Keratinocyte (primary cell): ENCODE measurements around the gene CCDC88B. TPM values are rescaled to one million over a fixed set of nuclear protein-coding genes. Genes with fewer than 3 reads are reported as not detected.

Source experiments
- DNase-seq: peaks from one replicate; pipeline ENCODE4 v3.0.0-alpha.2; 2011; ENCODE audit warnings: low read depth, missing footprints, low spot score
- FAIRE-seq: peaks from 2 replicates; lab custom pipeline; 2011; peaks lifted over from hg19 to GRCh38; lab: Jason Lieb, UNC
- H2AFZ ChIP-seq: 2 replicates; pipeline ENCODE4 v1.6.0; 2012; ENCODE audit warnings: low read length, control low read depth, inconsistent platforms; ENCODE audit not compliant: control insufficient read depth
- H3K27ac ChIP-seq: 2 replicates; pipeline ENCODE4 v1.5.1; 2011; ENCODE audit warnings: low read length; ENCODE audit not compliant: control insufficient read depth, insufficient read depth
- H3K27me3 ChIP-seq: 3 replicates; pipeline ENCODE4 v1.6.0; 2011; ENCODE audit warnings: low read length; ENCODE audit not compliant: control insufficient read depth, insufficient read depth; ENCODE audit errors: extremely low read depth
- H3K36me3 ChIP-seq, 2 experiments: 2 replicates in 1 of 2; 3 replicates in 1 of 2; pipeline ENCODE4 v1.5.1; 2011; ENCODE audit warnings: low read length in 2 of 2, mild to moderate bottlenecking in 1 of 2; ENCODE audit not compliant: control insufficient read depth in 2 of 2, insufficient read depth in 2 of 2; ENCODE audit errors: extremely low read depth in 1 of 2
- H3K4me1 ChIP-seq: 3 replicates; pipeline ENCODE4 v1.5.1; 2011; ENCODE audit warnings: low read length; ENCODE audit not compliant: control insufficient read depth, insufficient read depth; ENCODE audit errors: extremely low read depth
- H3K4me2 ChIP-seq: 3 replicates; pipeline ENCODE4 v1.6.0; 2011; ENCODE audit warnings: low read depth, low read length; ENCODE audit not compliant: control insufficient read depth, insufficient read depth; ENCODE audit errors: extremely low read depth
- H3K4me3 ChIP-seq, 3 experiments: fragments of 200-600 bp in 1 of 3; sonication (generic) in 1 of 3; 2 replicates in 2 of 3; 3 replicates in 1 of 3; pipeline ENCODE4 v1.5.1; 2011 to 2016; ENCODE audit warnings: low read length in 3 of 3, mild to moderate bottlenecking in 3 of 3, control low read depth in 2 of 3, inconsistent platforms in 1 of 3, low read depth in 1 of 3, mixed read lengths in 1 of 3, mixed run types in 1 of 3, moderate library complexity in 1 of 3; ENCODE audit not compliant: control insufficient read depth in 2 of 3, insufficient read depth in 2 of 3; ENCODE audit errors: extremely low read depth in 1 of 3
- H3K79me2 ChIP-seq: 2 replicates; pipeline ENCODE4 v1.6.0; 2012; ENCODE audit warnings: low read length; ENCODE audit not compliant: control insufficient read depth, insufficient read depth
- H3K9ac ChIP-seq: 3 replicates; pipeline ENCODE4 v1.6.0; 2011; ENCODE audit warnings: low read length; ENCODE audit not compliant: control insufficient read depth, insufficient read depth; ENCODE audit errors: extremely low read depth
- H3K9me1 ChIP-seq: 3 replicates; pipeline ENCODE4 v1.6.0; 2011; ENCODE audit warnings: low read length; ENCODE audit not compliant: control insufficient read depth, insufficient read depth; ENCODE audit errors: extremely low read depth
- H3K9me3 ChIP-seq: 2 replicates; pipeline ENCODE4 v1.5.1; 2012; ENCODE audit warnings: low read depth, low read length; ENCODE audit not compliant: control insufficient read depth
- H4K20me1 ChIP-seq: 3 replicates; pipeline ENCODE4 v1.6.0; 2011; ENCODE audit warnings: low read length; ENCODE audit not compliant: control insufficient read depth, insufficient read depth; ENCODE audit errors: extremely low read depth
- EZH2 ChIP-seq: IDR thresholded peaks from one replicate; pipeline ENCODE4 v1.6.1; 2012; ENCODE audit warnings: inconsistent platforms, mild to moderate bottlenecking, low read length, moderate library complexity
- dilution Hi-C: fragments of 300-500 bp; cut with MboI; formaldehyde crosslinking; loops from one replicate; pipeline ENCODE4 v1.7.0; 2020; ENCODE audit warnings: low sequenced_read_pairs; ENCODE audit not compliant: extremely low pct_ligation_motif_present
- polyA plus RNA-seq, 5 experiments: library from polyadenylated mRNA; depleted of rRNA in 3 of 5; stranded (reverse) in 3 of 5; stranded (forward) in 1 of 5; unstranded in 1 of 5; fragments of >200 nt; gene quantifications; 1 replicate in 1 of 5; 2 replicates in 3 of 5; 3 replicates in 1 of 5; pipeline versions ENCODE4 v1.2.1 to v1.2.3, GENCODE V29; 2011 to 2012; ENCODE audit warnings: missing spikeins in 2 of 5, low read depth in 1 of 5, low replicate concordance in 1 of 5
- small RNA-seq, 3 experiments: library from RNA; depleted of rRNA; stranded (forward); fragments of <200 nt; gene quantifications; one replicate each; pipeline ENCODE3, GENCODE V24; 2012; ENCODE audit warnings: low read depth in 3 of 3, low replicate concordance in 1 of 3; ENCODE audit not compliant: insufficient read length in 3 of 3
- TF ChIP-seq, protein P1 (sequence below), 3 experiments: IDR thresholded peaks in 1 of 3; conservative IDR thresholded peaks in 1 of 3; optimal IDR thresholded peaks in 1 of 3; 2 replicates in 2 of 3; 3 replicates in 1 of 3; pipeline versions ENCODE3 to v1.5.1; 2011; ENCODE audit warnings: low read length in 3 of 3, mild to moderate bottlenecking in 3 of 3, moderate library complexity in 2 of 3, control low read depth in 1 of 3, inconsistent platforms in 1 of 3; ENCODE audit not compliant: insufficient read depth in 2 of 3; ENCODE audit errors: extremely low read depth in 1 of 3

CCDC88B gene
- polyA plus RNA-seq, 1 donor (not counting 4 experiments of a cell fraction or from before 2014, with no cell fraction given), result 3.7 TPM

DNA sequence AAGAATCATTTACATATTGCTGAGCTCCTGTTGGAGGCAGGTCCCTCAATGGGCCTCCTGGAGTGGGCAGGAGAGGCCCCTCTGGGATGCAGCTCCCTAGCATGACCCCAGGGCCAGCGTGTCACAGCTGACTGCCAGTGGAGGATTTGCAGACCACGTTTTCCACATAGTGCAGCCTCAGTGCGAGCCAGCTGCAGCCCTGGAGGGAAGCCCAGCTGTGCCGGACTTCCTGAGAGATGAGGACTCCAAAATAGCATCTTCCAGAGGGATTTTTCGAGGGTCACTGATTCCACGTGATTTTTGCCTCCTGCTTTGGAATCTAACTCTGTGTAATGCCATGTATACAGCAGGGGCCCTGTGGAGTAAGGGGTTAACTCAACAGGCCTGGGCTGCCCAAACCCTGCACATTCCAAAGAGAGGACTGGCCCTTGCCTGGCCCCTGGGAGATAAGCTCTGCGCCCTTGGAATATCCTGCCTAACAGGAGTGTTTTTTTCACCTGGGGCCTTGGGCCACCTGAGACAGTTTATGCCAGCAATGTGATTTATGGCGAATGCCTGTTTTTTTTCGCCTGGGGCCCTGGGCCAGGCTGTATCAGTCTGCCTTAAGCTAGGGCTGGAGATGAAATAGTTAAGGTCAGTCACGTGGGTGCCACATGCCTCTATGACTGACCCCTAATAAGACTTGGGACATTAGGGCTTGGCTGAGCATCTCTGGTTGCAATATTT lies 66.4 kb downstream of the CCDC88B start:
- no peak overlapping the region for H3K4me2 ChIP-seq
- H3K79me2 ChIP-seq, result no peaks in the 10 kb centered on the region
- dilution Hi-C loops, result no loop called here
- H3K27ac ChIP-seq, result no peak overlapping the region
- FAIRE-seq (no peak), DNase-seq (no peak)
- no peaks in the 10 kb centered on the region for H3K36me3 ChIP-seq
- H3K9ac ChIP-seq, result no peak overlapping the region
- peaks cover 6% of the 10 kb centered on the region for H3K27me3 ChIP-seq
- H3K4me3 ChIP-seq, result no peak overlapping the region
- H3K4me1 ChIP-seq, result no peaks in the 10 kb centered on the region
- no peaks in the 10 kb centered on the region for H3K9me1 ChIP-seq
- TF ChIP-seq, protein P1, sequence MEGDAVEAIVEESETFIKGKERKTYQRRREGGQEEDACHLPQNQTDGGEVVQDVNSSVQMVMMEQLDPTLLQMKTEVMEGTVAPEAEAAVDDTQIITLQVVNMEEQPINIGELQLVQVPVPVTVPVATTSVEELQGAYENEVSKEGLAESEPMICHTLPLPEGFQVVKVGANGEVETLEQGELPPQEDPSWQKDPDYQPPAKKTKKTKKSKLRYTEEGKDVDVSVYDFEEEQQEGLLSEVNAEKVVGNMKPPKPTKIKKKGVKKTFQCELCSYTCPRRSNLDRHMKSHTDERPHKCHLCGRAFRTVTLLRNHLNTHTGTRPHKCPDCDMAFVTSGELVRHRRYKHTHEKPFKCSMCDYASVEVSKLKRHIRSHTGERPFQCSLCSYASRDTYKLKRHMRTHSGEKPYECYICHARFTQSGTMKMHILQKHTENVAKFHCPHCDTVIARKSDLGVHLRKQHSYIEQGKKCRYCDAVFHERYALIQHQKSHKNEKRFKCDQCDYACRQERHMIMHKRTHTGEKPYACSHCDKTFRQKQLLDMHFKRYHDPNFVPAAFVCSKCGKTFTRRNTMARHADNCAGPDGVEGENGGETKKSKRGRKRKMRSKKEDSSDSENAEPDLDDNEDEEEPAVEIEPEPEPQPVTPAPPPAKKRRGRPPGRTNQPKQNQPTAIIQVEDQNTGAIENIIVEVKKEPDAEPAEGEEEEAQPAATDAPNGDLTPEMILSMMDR (optimal IDR thresholded peaks at IDR 0.05 in 1 of 3, IDR thresholded peaks at IDR 0.05 in 1 of 3, conservative IDR thresholded peaks at IDR 0.05 in 1 of 3; ENCODE audit: extremely low read depth in 1 of 3, insufficient read depth in 2 of 3, low read length in 3 of 3), result no peak
- no peak for TF ChIP-seq EZH2
- no peak overlapping the region for H2AFZ ChIP-seq
- no peaks in the 10 kb centered on the region for H4K20me1 ChIP-seq
- no peaks in the 10 kb centered on the region for H3K9me3 ChIP-seq

Small RNAs within 50 kb of the gene (small RNA-seq; reads per million reads assigned to genes)
- 0.13 to 14.0 (median 3.5) reads per million in 3 experiments for gene MIR1237
- 0 to 3.7 (median 1.8) reads per million in 3 experiments for gene MIR7155
- gene RF00019, result 0 reads per million in 3 experiments

Other genes with a start within 250 kb of the CCDC88B start
- gene MACROD1, start 174.1 kb upstream of the CCDC88B start, polyA plus RNA-seq, result 2.7 to 6.7 TPM (median 4.6 TPM) in 3 replicates
- 157 to 215 TPM (median 206 TPM) in 3 replicates for gene STIP1, start 154.0 kb upstream of the CCDC88B start, polyA plus RNA-seq
- 0.26 to 1.9 TPM (median 0.98 TPM) in 3 replicates for gene FERMT3, start 133.5 kb upstream of the CCDC88B start, polyA plus RNA-seq
- 15.5 to 20.3 TPM (median 18.3 TPM) in 3 replicates for gene TRPT1, start 114.0 kb upstream of the CCDC88B start, polyA plus RNA-seq
- 22.6 to 55.6 TPM (median 31.1 TPM) in 3 replicates for gene NUDT22, start 113.9 kb upstream of the CCDC88B start, polyA plus RNA-seq
- 10.1 to 24.7 TPM (median 12.2 TPM) in 3 replicates for gene DNAJC4, start 109.7 kb upstream of the CCDC88B start, polyA plus RNA-seq
- 9.7 to 23.3 TPM (median 10.0 TPM) in 3 replicates for gene VEGFB, start 105.6 kb upstream of the CCDC88B start, polyA plus RNA-seq
- 40.3 to 57.7 TPM (median 51.9 TPM) in 3 replicates for gene FKBP2, start 99.1 kb upstream of the CCDC88B start, polyA plus RNA-seq
- 182 to 254 TPM (median 208 TPM) in 3 replicates for gene PPP1R14B, start 93.3 kb upstream of the CCDC88B start, polyA plus RNA-seq
- 32.5 to 46.9 TPM (median 42.0 TPM) in 3 replicates for gene PLCB3, start 88.7 kb upstream of the CCDC88B start, polyA plus RNA-seq
- gene BAD, start 55.5 kb upstream of the CCDC88B start, polyA plus RNA-seq, result 58.3 to 86.9 TPM (median 61.2 TPM) in 3 replicates
- 6.6 to 11.7 TPM (median 9.8 TPM) in 3 replicates for gene GPR137, start 54.4 kb upstream of the CCDC88B start, polyA plus RNA-seq
- not detected in 3 replicates for gene KCNK4, start 48.9 kb upstream of the CCDC88B start, polyA plus RNA-seq
- 0.17 to 0.29 TPM (median 0.19 TPM) in 3 replicates for gene CATSPERZ, start 39.8 kb upstream of the CCDC88B start, polyA plus RNA-seq
- gene ESRRA, start 34.7 kb upstream of the CCDC88B start, polyA plus RNA-seq, result 20.8 to 33.9 TPM (median 25.9 TPM) in 3 replicates
- gene TRMT112, start 22.6 kb upstream of the CCDC88B start, polyA plus RNA-seq, result 238 to 408 TPM (median 297 TPM) in 3 replicates
- gene PRDX5, start 22.1 kb upstream of the CCDC88B start, polyA plus RNA-seq, result 590 to 817 TPM (median 591 TPM) in 3 replicates
- 46.5 to 62.7 TPM (median 52.4 TPM) in 3 replicates for gene RPS6KA4, start 19.0 kb downstream of the CCDC88B start, polyA plus RNA-seq
- not detected in 3 replicates for gene SLC22A11, start 215.7 kb downstream of the CCDC88B start, polyA plus RNA-seq